HG03520 (cell line): Measurements from ENCODE around the gene PCBP3.

Experiments used
- ATAC-seq: cut with Tn5 transposase; IDR thresholded peaks from one replicate; pipeline ENCODE4 v1.9.1; 2021; ENCODE audit warnings: mild to moderate bottlenecking, moderate library complexity; ENCODE audit not compliant: unreplicated experiment

Gene PCBP3

GRCh38 chr21:45918835-45919447 is 275.4 kb downstream of the PCBP3 start:
- ATAC-seq, result no peak

- no peak for ATAC-seq
Measured at GRCh38 chr21:45919593-45919992, 276.1 kb downstream of the PCBP3 start.

- ATAC-seq, result no peak
Measured at GRCh38 chr21:45920824-45921600, 277.5 kb downstream of the PCBP3 start.

GRCh38 chr21:45921917-45922316 is 278.4 kb downstream of the PCBP3 start:
- ATAC-seq, result no peak

- no peak for ATAC-seq
Measured at GRCh38 chr21:45922648-45923047, 279.1 kb downstream of the PCBP3 start.

- no peak for ATAC-seq
Measured at GRCh38 chr21:45923146-45923545, 279.6 kb downstream of the PCBP3 start.

GRCh38 chr21:45926281-45926680 is 282.8 kb downstream of the PCBP3 start:
- no peak for ATAC-seq

- no peak for ATAC-seq
Measured at GRCh38 chr21:45927032-45927431, 283.5 kb downstream of the PCBP3 start.

GRCh38 chr21:45927851-45928850 is 284.6 kb downstream of the PCBP3 start:
- no peak for ATAC-seq

- ATAC-seq, result no peak
Measured at GRCh38 chr21:45929449-45929848, 285.9 kb downstream of the PCBP3 start.

- no peak for ATAC-seq
Measured at GRCh38 chr21:45930231-45930760, 286.8 kb downstream of the PCBP3 start.

GRCh38 chr21:45930792-45931191 is 287.3 kb downstream of the PCBP3 start:
- no peak for ATAC-seq

GRCh38 chr21:45931397-45931969 is 288.0 kb downstream of the PCBP3 start:
- ATAC-seq, result no peak

- ATAC-seq, result no peak
Measured at GRCh38 chr21:45932922-45933502, 289.5 kb downstream of the PCBP3 start.

- ATAC-seq, result no peak
Measured at GRCh38 chr21:45934085-45934484, 290.6 kb downstream of the PCBP3 start.

GRCh38 chr21:45934554-45934953 is 291.0 kb downstream of the PCBP3 start:
- ATAC-seq, result no peak

GRCh38 chr21:45935628-45936027 is 292.1 kb downstream of the PCBP3 start:
- no peak for ATAC-seq

- no peak for ATAC-seq
Measured at GRCh38 chr21:45937721-45938452, 294.4 kb downstream of the PCBP3 start.

- no peak for ATAC-seq
Measured at GRCh38 chr21:45938453-45938755, 294.9 kb downstream of the PCBP3 start.
